Stimulated activated effector memory CD8-positive, alpha-beta T cell treated with anti-CD3 and anti-CD28 coated beads, Interleukin-12 subunit alpha, Interleukin-12 subunit beta, amount 100 ng/mL, for 72 hours (primary cell): Measurements from ENCODE around the gene IL27RA.

Experiments used
- ATAC-seq: fragments of 150-1000 bp; cut with Tn5 transposase; 2 replicates; pipeline ENCODE4 v1.10.0; 2021
- DNase-seq, 2 donors: peaks; one replicate each; pipeline ENCODE4 v3.0.0; 2021 to 2022; ENCODE audit warnings: low spot score in 2 of 2
- H3K27ac Mint-ChIP-seq: one replicate; pipeline ENCODE4 v1.8.0; 2022; ENCODE audit warnings: mild to moderate bottlenecking, mixed read lengths
- H3K36me3 Mint-ChIP-seq: one replicate; pipeline ENCODE4 v1.8.0; 2022; ENCODE audit warnings: mild to moderate bottlenecking, mixed read lengths
- H3K4me1 Mint-ChIP-seq: one replicate; pipeline ENCODE4 v1.8.0; 2022; ENCODE audit warnings: mixed read lengths
- H3K4me3 Mint-ChIP-seq: one replicate; pipeline ENCODE4 v1.8.0; 2022; ENCODE audit warnings: mild to moderate bottlenecking, mixed read lengths
- H3K9me3 Mint-ChIP-seq: one replicate; pipeline ENCODE4 v1.8.0; 2022; ENCODE audit warnings: mixed read lengths

The IL27RA gene

DNA sequence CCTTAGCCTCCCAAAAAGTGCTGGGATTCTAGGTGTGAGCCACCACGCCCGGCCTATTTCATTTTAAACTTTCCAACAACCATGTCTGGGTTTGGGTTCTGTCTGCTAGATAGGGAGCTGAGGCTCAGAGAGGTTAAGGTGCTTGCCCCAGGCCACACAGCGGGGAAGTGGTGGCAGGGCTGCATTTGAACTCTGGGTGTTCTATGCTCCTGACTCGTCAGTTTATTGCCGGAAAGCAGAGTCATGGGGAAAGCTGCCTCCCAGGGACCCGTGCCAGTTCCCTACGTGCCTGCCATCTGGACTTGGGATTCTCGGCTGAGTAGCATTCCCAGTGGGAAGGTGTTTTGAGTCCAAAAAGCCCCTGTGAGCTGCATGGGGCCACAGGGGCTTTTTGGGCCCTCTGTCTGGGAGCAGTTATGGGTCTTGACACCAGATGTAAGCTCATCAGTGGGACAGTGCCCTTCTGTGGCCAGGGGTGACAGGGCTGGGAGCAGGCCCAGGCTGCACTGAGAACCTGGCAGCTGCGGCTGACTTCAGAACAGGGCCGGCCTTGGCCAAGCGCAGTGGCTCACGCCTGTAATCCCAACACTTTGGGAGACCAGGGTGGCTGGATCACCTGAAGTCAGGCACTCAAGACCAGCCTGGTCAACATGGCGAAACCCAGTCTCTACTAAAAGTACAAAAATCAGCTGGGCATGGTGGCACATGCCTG is 36.4 kb upstream of the IL27RA start:
- Mint-ChIP-seq H3K36me3 (peaks cover 16% of the 10 kb centered on the region), H3K9me3 (no peaks in the 10 kb centered on the region), H3K4me1 (peaks cover under 1% of the 10 kb centered on the region), H3K27ac (peak overlapping the region; percentile 37), H3K4me3 (no peak overlapping the region)
- DNase-seq (no peak), ATAC-seq (no peak)

DNA sequence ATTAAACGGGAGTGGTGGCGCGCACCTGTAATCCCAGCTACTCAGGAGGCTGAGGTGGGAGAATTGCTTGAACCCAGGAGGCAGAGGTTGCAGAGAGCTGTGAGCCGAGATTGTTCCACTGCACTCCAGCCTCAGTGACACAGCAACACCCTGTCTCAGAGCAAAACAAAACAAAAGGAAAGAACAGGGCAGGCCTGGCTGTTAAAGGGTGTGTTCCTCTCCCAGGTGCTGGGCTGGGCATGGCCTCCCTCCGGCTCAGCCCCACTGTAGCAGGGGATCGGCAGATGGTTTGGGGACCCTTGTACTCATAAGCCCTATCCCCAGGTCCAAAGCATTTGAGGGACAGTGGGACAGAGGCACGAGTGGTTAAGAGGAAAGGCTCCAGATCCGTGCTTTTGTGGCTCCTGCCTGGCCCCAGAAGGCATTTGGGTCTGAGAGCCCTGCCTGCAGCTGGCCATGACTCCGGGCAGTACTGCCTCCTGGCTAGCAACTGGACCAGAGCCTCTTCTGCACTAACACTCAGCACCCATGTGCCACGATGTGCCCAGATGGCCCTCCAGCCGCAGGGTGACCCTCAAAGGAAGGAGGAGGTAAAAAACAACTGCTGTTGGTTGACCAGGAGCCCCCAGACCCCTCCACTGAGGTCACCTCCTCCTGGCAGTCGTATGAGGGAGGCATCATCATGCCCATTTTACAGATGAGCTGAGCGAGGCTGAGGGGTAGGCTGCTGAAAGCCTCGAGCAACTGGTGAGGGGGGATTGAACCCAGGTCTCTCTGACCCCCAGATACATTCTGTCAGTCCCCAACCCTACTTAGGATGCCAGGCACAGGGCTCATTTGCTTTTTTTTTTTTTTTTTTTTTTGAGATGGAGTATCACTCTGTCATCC is 35.4 kb upstream of the IL27RA start:
- Mint-ChIP-seq H3K27ac (peak overlapping the region; percentile 14), H3K4me3 (no peak overlapping the region), H3K9me3 (no peaks in the 10 kb centered on the region), H3K4me1 (peaks cover 4% of the 10 kb centered on the region), H3K36me3 (peaks cover 16% of the 10 kb centered on the region)
- no peak for ATAC-seq
- no peak for DNase-seq

DNA sequence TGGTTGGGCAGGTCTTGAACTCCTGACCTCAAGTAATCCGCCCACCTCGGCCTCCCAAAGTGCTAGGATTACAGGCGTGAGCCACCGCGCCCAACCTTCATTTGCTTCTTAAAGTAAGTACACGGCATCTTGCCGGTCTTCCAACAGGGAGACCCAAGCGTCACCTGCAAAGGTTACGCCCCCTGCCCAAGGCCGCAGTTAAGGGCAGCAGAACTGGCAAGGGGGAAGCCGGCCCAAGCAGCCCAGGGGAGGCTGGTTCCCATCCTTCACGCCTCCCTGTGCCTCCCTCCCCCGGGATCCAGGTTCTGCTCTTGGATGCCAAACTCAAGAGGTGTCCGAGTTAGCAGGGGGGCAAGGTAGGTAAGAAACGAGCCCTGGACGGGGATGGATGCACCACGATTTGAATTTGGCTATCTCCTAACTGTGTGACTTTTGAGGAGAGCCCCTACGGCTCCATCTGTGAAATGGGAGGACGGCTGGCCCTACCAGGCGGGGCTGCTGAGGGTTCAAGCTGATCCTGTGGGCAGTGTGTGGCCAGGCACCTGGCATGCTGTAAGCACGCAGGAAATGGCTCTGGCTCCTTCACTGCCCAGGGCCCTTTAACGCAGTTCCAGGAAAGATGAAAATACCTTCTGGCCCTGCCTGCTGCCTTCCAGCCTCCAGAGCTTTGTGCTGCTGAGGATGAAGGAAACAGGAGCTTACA is 34.5 kb upstream of the IL27RA start:
- no peak for ATAC-seq
- Mint-ChIP-seq H3K9me3 (no peaks in the 10 kb centered on the region), H3K4me1 (peaks cover 9% of the 10 kb centered on the region), H3K27ac (no peak overlapping the region), H3K4me3 (no peak overlapping the region), H3K36me3 (peaks cover 16% of the 10 kb centered on the region)
- DNase-seq = no peak

DNA sequence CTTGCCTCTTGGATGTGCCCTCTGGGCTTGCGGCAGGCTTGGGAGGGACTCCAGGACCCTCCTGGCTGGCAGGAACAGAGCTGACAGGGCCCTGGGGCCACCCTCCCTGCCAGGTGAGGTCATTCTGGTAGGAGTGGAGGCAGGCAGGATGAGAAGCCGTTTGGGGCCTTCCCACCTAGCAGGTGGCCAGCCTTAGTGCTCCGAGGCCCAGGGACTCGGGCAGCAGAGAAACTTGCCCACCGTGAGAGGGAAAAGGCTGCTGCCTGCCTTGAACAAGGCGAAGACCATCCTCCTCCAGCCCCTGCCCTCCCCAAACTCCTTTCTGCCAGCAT is 34.0 kb upstream of the IL27RA start:
- no peak for ATAC-seq
- Mint-ChIP-seq H3K4me1 (peaks cover 14% of the 10 kb centered on the region), H3K27ac (peak overlapping the region; percentile 17), H3K4me3 (no peak overlapping the region), H3K36me3 (peaks cover 11% of the 10 kb centered on the region), H3K9me3 (no peaks in the 10 kb centered on the region)
- DNase-seq = no peak

DNA sequence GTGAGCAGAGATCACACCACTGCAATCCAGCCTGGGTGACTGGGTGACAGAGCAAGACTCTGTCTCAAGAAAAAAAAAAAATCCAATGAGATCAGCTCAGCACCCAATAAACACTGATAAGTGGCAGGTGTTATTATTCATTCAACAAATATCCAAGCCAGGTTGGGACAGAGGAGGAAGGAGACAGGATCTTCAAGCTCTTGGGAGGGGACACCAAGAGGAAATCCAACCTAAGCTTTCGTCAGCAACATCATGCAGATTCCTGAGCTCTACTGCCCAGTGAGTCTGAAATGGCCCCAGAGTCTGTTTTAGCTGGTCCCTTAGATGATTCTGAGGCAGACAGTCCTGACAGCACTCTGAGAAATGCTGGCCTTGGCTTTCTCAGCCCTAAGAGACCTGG is 33.1 kb upstream of the IL27RA start:
- H3K9me3 Mint-ChIP-seq = no peaks in the 10 kb centered on the region
- ATAC-seq (no peak), DNase-seq (no peak)
- peaks cover 22% of the 10 kb centered on the region for H3K4me1 Mint-ChIP-seq
- no peak overlapping the region for H3K4me3 Mint-ChIP-seq
- peak overlapping the region; percentile 20 for H3K27ac Mint-ChIP-seq
- H3K36me3 Mint-ChIP-seq = peaks cover 5% of the 10 kb centered on the region

DNA sequence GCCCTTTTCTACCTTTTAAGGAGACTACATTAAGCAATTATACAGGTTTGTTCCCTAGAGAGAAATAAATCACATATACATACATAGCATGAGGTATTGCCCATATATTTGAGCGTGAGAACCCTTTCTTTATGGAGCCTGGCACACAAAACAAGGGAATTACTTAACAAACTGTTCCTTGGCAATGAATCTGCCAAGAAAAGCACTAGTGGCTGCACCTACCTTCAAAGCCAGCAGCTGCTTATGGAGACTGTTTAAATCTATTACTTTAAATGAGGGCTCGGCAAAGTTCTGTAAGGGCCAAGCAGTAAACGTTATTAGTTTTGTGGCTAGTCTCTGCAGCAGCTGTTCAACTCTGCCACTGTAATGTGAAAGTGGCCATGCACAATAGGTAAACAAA is 32.5 kb upstream of the IL27RA start:
- H3K27ac Mint-ChIP-seq = peak overlapping the region; percentile 20
- H3K4me3 Mint-ChIP-seq = no peak overlapping the region
- DNase-seq = no peak
- H3K4me1 Mint-ChIP-seq = peaks cover 25% of the 10 kb centered on the region
- ATAC-seq = no peak
- peaks cover 5% of the 10 kb centered on the region for H3K36me3 Mint-ChIP-seq
- H3K9me3 Mint-ChIP-seq = no peaks in the 10 kb centered on the region

DNA sequence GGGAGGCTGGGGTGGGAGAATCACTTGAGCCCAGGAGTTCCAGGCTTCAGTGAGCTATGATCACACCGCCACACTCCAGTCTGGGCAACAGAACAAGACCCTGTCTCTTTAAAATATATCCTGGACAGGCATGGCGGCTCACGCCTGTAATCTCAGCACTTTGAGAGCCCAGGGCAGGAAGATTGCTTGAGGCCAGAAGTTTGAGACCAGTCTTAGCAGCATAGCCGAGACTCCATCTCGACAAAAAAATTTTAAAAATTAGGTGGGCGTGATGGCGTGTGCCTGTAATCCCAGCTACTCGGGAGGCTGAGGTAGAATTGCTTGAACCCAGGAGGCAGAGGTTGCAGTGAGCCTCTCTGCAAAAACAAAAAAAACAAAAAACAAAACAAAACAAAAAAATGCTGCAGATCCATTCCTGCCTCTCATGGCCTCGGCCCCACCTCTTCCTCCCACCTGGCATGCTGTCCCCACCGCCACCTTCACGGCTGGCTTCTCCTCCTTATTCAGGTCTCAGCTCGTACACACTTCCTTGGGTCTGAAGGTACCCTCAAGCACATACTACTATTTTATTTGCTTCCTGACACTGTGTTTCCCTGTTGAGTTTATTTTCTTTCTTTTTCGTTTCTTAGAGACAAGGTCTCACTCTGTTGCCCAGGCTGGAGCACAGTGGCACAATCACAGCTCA is 30.7 kb upstream of the IL27RA start:
- Mint-ChIP-seq H3K27ac (peak overlapping the region; percentile 97), H3K4me3 (no peak overlapping the region)
- ATAC-seq = no peak

DNA sequence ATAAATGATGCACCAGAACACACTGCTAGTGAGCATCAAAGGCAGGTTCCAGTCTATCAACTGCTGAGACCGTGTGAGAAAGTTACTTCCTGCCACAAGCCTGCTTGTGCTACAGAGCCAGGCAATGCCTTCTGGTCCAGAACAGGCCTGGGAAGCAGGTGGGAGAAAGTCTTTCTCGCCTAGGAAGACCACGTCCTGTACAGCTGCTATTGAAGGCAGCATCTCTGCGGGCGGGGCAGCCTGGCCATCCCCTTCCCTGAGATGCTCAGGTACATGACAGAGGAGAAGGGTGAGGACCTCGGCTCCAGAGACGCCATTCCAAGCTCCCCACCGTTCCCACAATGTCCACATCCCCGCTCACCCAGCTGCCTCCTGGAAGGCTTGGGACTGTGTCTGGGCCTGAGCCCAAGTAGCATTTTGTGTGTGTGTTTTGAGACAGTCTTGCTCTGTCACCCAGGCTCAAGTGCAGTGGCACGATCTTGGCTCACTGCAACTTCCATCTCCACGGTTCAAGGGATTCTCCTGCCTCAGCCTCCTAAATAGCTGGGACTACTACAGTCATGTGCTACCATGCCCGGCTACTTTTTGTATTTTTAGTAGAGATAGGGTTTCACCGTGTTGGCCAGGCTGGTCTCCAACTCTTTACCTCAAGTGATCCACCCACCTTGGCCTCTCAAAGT is 28.9 kb upstream of the IL27RA start:
- ATAC-seq (no peak), DNase-seq (peak in 1 of 2 donors; percentile 70)
- H3K4me3 Mint-ChIP-seq = peak overlapping the region; percentile 70
- H3K9me3 Mint-ChIP-seq = no peaks in the 10 kb centered on the region
- peaks cover 37% of the 10 kb centered on the region for H3K4me1 Mint-ChIP-seq
- peaks cover 29% of the 10 kb centered on the region for H3K36me3 Mint-ChIP-seq
- peak overlapping the region; percentile 97 for H3K27ac Mint-ChIP-seq

More for the DNA sequence above, 30.7 kb upstream of the IL27RA start:
- no peak for DNase-seq
- Mint-ChIP-seq H3K4me1 (peaks cover 37% of the 10 kb centered on the region), H3K36me3 (peaks cover 16% of the 10 kb centered on the region), H3K9me3 (no peaks in the 10 kb centered on the region)

DNA sequence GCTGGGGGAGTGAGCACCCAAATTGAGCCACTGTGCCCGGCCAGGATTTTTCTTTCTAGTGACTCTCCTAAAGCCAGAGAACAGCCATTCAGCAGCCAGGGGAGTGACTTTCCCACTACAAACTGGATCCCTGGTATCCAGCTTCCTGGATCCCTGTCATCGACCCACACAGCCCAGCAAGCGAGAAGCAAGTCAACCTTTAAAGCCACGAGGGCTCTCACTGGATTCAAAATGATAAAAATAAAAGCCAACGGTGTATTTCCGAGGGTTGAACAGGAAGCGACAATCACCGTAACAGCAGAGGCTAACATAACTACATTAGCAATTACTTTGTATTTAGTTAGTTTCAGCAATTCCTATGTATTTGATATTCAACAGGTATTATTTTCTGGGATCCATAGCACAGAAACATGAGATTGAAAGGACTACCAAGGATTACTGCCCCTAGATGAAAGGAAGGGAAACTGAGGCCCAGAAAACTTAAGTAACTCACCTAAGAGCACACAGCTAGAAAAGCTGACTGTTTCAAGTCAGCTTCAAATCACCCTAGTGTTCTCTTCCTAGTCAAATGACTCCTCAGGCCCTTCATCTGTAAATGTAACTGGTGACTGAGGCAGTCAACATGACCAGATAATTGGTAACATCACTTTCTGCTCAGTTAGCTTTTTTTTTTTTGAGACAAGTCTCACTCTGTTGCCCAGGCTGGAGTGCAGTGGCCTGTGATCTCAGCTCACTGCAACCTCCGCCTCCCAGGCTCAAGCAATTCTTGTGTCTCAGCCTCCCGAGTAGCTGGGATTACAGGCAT is 28.1 kb upstream of the IL27RA start:
- Mint-ChIP-seq H3K4me3 (peak overlapping the region; percentile 70), H3K9me3 (no peaks in the 10 kb centered on the region), H3K27ac (peak overlapping the region; percentile 97), H3K36me3 (peaks cover 37% of the 10 kb centered on the region), H3K4me1 (peaks cover 37% of the 10 kb centered on the region)
- DNase-seq = no peak
- no peak for ATAC-seq

DNA sequence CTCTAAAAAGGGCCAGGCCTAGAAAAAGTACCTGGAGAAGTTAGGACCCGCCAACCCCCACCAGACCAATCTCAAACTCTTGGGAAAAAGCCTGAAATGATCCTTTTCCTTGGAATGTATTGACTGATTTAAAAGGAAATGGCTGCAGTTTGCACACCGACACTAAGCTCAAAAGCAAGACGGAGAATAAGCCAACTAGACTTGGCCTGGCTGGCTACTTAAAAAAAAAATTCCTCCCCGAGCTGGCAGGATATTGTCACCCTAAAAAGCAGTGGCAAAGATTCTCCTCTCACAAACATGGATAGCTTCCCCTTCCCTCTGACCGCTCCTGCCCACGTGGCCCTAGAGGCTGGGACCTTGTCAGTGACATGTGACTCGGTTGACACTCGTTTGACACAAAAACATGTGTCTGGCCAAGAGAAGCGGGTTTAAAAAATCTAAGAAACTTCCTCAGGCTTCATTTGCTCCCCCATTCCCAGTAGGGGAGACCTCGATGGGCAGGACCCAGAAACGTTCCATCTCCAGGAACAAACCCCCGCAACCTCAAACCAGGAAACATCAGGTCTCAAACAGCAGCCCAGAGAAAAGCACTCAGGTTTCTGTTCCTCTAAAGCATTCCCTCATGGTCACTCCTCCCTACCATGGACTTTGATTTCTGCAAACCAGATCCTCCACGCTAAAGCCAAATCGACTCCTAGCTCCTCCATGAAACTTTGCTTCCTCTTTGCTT is 26.8 kb upstream of the IL27RA start:
- no peak for ATAC-seq
- no peak for DNase-seq
- Mint-ChIP-seq H3K4me1 (peaks cover 37% of the 10 kb centered on the region), H3K27ac (peak overlapping the region; percentile 98), H3K9me3 (no peaks in the 10 kb centered on the region), H3K4me3 (peak overlapping the region; percentile 84), H3K36me3 (peaks cover 39% of the 10 kb centered on the region)

DNA sequence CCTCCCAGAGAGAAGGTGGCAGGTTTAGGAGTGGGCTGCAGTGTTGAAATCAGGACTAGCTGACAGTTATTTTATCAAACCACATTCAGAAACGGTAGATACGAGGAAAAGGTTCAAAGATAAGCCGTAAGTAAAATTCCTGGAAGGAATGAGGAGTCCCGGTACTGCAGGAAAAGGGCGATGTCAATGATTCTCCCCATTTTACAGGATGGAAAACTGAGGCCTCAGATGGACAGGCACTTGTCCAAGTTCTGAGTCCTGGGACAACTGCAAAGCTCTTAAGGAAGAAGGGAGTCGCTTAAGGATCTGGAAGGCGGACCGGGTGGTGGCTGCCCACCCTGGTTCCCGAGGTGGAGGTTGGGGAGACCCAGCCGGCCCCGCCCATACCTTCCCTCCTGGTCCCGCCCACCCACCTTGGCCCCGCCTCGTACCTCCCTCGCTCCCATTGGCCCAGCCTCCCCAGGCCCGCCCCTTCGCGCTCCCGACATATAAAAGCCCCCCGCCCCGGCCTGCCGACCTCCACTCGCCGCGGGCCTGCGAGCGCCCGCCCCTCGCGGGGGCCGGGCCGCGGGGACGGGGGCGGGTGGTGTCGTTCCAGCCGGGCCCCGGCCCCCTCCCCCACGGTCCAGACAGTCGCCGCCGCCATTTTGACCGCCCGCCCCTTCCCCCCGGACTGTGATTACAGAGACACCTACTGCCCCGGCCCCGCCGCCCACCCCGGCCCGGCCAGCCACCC is 26.0 kb upstream of the IL27RA start:
- peaks cover 37% of the 10 kb centered on the region for H3K4me1 Mint-ChIP-seq
- peak; percentile 78 to 94 for DNase-seq

DNA sequence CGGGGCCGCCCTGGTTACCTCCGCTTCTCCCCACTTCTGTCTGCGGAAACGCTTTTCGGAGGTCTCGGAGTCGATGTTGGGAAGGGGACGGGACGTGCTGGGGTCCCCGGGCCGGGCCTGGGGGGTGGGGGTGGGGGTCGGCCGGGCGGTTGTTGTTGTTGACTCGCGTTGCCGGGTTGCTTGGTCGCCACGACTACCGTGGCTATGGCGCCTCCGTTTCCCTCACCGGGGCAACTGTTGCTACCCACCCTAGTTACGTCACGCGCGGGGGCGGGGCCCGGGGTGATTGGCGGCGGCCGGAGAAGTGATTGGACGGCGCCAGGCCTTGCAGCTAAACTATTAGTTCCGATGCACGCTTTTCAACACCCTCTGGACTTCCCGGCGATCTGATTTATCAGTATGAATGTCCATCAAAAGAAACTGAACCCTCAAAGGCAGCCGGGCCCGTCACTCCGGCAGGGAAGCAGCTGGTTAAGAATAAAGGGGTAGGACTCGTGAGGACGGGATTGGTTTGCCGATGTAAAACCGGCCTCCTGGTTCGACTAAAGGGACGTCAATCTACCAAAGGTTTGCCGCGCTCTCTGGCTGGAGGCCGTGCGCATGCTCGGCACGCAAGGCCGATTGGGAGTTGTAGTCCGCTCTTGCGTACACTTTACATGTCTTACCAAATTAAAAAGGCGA is 25.3 kb upstream of the IL27RA start, which contains the start of gene RFX1:
TSS of gene RFX1 (minus strand) at position 236 of the 681 bp plus-strand sequence. CDS start 12,477 bp downstream, outside the sequence.
- no peaks in the 10 kb centered on the region for H3K9me3 Mint-ChIP-seq
- peaks cover 31% of the 10 kb centered on the region for H3K4me1 Mint-ChIP-seq
- H3K4me3 Mint-ChIP-seq = peak within 1 kb of the TSS; percentile 84
- peaks cover 39% of the 10 kb centered on the region for H3K36me3 Mint-ChIP-seq
- peak within 1 kb of the TSS; percentile 98 for H3K27ac Mint-ChIP-seq
- peak; percentile 100 for DNase-seq
- ATAC-seq = peak; percentile 87

More for the DNA sequence above, 26.0 kb upstream of the IL27RA start:
- Mint-ChIP-seq H3K36me3 (peaks cover 39% of the 10 kb centered on the region), H3K27ac (peak overlapping the region; percentile 98), H3K4me3 (peak overlapping the region; percentile 84), H3K9me3 (no peaks in the 10 kb centered on the region)
- peak; percentile 59 for ATAC-seq
